Measurements from ENCODE around the gene RGS10.

The RGS10 gene

DNA sequence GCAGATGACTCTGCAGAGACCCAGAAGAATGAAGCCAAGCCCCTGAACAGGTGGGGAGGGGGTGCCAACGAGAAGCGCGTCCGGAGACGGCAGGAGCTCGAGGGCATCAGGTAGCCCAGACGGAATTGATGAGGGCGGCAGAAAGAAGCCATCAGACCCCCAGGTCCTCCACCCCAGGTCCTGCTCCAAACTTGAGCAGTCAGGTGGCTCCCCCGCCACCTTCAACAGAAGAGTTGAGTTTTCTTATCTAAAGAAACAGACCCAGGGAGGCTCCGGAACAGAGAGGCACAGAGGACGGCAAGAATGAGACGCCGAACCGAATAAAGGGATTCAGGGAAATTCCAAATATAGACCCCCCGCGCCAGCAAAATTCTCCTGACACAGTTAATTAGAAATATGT, 22.2 kb downstream of the RGS10 start:
- FAIRE-seq (no peak), DNase-seq (ENCODE audit: insufficient read length, low spot score) (no peak)

DNA sequence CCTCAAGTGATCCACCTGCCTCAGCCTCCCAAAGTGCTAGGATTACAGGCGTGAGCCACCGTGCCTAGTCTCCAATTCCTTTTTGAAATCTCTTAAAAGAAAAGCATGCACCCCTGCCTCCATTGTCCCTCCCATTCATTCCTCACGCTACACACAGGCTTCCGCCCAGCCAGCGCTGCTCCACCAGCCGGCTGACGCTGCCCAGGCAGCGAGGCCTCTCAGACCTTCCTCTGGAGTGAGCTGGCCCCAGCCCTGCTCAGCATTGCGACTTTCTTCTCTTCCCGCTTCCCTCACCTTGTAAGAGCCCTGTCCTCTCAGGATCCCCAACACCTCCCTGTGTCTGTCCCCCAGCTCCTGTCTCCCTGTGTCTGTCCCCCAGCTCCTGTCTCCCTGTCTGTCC, 23.6 kb downstream of the RGS10 start:
- DNase-seq (ENCODE audit: insufficient read length, low spot score): no peak

DNA sequence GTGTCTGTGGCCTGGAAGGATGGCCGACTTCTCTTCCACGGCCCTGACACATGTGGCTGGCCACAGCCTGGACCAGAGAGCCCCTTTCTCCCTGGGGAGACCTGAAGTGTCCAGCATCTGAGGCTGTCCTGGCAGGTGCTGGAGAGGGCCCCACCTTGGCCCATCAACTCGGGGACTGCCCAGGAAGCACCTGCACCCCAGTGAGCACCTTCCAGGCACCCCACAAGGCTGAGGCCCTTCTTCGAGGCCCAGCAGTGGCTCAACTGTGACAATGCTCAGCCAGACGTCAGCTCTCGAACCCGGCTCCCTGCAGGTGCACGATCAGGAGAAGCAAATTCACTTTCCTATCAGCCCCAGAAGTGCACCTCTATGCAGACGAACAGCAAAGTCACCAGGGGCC, 24.3 kb downstream of the RGS10 start:
- DNase-seq (ENCODE audit: insufficient read length, low spot score) (no peak), FAIRE-seq (no peak)

More for the DNA sequence above, 23.6 kb downstream of the RGS10 start:
- FAIRE-seq: no peak

DNA sequence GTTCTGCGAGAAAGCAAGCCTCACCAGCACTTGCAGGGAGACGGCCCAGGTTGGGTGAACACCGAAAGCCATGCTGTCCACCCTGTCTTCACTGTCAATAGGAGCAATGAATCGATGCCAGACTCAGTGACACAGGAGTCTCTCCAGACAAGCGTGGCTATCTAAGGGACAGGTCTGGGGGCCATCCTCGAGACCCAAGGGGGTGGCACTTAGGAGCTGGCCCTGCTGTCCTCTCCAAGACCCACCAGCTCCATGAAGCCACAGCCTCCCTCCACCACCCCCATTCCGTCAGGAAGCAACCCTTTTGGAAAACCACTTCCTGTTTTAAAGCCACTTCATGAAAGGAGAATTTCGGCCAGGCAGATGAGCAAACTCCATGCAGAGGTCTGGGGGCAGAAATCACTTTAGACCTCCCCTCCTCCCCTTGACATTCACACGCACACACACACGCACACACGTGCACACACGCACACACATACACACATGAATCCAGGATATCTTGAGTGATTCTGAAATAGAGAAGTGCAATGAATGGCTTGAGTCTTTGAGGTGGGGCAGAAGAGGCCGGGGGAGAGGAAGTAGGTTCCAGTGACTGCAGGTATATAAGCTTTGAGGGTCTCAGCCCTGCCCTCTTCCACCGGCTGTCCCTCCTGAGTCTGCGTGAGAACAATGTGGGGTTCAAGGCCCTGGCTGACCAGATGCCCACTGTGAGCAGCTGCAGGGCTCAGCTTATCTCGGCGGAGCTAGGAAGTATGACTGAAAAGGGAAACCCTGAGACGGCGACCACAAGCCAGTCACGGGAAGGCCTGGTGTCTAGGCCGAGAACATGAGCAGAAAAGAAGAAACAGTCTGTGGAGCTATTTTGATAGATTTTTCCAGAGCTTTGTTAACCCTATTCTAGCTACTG, 25.0 kb downstream of the RGS10 start:
- no peak for FAIRE-seq
- DNase-seq (ENCODE audit: insufficient read length, low spot score): no peak

DNA sequence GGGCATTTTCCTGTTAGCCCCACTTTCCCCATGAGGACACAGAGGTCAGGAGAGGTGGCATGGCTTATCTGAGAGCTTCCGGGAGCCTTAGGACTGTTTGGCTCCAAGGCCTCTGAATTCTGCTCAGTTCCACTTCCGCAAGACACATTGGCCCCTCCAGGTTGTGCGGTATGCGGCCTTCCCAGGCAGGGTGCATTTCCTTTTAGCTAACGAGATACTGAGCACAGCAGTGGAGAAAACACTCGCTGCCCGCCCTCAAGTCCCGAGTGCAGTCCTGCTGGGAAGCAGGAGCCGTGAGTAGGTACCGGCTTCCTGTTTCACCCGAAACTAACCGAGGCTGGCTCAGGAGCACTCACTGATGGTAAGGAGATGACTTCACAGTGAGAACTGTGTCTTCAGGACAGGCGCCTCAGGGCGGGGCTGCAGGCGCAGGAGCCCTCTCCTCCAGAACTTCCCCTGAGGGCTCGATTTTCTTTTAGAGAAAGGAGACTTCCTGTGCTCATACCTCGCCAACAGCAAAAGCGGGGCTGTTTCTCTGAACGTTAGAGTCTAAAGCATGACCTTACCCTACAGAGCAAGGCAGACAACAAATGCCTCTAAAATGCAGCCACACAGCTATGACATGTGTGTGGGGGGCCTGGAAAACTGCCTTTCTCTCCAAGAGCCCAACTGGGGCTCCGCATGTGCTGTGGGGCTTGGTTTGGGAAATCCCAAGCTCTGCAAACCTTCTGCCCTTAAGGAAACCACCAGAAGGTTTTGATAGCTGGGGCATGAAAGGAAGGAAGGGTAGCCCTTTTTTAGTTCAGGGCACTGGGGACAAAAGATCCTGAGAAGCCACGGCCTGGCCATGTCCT, 25.9 kb downstream of the RGS10 start:
- DNase-seq (ENCODE audit: insufficient read length, low spot score) (no peak), FAIRE-seq (no peak)

DNA sequence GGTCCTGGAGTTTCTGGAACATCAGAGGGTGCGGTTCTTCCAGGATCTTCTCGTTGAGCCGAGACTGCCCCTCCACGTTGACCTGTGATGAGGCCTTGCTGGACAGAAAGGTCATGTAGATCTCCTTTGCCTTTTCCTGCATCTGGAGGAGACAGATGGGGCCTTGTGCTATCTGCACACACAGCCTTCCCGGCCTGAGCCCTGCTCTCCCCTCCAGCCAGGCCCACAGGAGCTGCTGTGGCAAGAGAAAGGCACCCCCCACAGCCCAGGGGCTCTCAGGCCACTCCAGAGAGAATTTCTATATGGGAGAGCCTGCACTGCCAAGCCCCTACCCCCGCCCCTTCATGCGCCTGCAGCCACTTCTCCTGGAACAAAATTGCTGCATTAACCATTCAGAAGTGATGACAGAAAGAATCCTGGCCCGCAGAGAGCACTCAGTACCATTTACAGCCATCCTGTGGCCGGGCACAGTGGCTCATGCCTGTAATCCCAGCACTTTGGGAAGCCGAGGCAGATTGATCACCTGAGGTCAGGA, 26.9 kb downstream of the RGS10 start:
- DNase-seq (ENCODE audit: insufficient read length, low spot score) (no peak), FAIRE-seq (no peak)

DNA sequence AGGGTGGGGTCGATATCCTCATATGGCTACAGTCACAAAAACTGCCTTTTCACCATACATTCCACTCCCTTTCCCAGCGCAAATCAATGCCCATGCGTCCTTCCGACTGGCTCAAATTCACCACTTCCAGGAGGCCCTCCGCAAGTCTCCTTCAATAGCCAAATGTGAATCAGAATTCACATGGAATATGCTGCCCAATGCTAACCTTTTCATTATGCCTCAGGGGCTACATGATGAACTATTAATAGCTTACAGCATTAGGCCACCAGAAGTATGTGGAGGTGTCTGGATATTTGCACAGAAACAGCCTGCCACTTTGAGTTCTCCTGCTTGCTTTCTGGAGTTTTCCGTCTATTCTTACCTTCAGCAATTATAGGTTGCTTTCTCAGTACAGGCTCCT, 27.7 kb downstream of the RGS10 start:
- DNase-seq (ENCODE audit: insufficient read length, low spot score): no peak
- no peak for FAIRE-seq

DNA sequence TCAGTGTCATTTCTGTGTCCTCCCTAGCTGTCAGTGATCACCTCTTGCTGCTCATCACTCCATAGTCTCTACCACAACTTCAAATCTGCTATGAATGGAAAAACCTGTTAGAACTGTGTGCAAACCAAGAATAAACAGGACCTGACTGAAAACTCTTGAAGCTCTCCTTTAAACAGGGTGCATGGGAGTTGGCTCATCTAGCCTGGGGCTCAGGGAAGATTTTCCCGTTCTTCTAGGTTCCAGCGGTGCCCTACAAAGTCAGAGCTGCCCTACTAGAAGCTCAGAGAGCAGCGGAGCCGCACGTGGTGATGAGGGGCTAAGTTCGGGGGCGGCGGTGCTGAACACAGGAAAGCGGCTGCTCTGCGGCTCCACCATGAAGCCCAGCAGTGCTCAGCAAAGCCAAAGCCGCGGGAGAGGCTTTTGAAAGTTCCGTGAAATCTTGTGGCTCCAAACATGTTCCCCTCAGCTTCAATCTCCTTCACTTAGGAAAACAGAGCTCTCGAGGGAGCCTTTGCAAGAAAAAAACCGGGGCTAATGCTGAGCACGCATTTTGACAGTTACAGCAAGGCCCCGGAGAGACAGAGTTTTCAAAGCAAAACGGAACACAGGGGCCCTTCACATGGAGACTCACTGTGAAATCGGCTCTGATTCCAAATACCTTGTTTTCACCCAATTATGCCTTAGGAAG, 30.5 kb downstream of the RGS10 start:
- FAIRE-seq (no peak), DNase-seq (ENCODE audit: insufficient read length, low spot score) (no peak)

DNA sequence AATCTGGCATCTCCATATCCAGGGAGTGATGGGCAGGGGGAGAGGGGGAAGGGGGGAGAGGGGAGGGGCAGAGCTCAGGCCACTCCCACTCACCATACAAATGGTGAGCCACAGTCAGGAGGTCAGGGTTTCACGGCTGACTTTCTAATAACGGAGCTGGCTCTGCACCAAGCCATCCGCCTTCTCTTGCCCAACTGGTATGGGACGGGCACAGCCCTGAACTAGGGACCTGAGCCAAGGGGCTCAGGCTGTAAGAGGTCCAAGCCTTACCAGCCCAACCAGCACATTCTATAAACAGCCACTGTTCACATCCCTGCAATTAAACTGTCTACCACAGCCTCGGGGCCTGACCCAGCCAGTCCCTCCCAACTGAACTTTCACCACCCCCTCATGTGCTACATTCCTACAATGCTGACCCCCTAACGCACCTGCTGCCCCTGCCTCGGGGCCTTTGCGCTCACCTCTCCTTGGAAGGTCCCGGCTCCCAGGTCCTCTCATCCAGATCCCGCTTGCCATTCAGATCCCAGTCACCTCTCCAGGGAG, 32.5 kb downstream of the RGS10 start:
- no peak for FAIRE-seq
- DNase-seq (ENCODE audit: insufficient read length, low spot score): no peak

DNA sequence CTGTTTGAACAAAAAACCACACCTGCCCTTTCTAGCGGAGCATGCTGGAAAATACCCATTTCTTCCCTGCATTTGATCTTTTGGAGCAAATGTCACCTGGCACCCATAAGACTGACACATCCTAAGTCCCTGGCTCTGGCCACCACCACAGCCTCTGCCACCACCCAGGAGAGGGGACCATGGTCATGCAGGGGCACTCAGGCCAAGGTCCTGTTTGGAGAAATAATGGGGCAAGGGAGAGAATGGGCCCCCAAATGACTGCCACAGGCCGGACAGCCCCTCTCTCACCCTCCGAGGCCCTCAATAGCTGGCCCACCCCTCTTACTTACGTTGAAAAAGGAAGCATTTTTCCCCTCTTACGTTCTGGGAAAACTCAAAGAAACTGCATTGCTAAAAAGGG, 35.4 kb downstream of the RGS10 start:
- no peak for DNase-seq (ENCODE audit: insufficient read length, low spot score)
- FAIRE-seq: no peak

DNA sequence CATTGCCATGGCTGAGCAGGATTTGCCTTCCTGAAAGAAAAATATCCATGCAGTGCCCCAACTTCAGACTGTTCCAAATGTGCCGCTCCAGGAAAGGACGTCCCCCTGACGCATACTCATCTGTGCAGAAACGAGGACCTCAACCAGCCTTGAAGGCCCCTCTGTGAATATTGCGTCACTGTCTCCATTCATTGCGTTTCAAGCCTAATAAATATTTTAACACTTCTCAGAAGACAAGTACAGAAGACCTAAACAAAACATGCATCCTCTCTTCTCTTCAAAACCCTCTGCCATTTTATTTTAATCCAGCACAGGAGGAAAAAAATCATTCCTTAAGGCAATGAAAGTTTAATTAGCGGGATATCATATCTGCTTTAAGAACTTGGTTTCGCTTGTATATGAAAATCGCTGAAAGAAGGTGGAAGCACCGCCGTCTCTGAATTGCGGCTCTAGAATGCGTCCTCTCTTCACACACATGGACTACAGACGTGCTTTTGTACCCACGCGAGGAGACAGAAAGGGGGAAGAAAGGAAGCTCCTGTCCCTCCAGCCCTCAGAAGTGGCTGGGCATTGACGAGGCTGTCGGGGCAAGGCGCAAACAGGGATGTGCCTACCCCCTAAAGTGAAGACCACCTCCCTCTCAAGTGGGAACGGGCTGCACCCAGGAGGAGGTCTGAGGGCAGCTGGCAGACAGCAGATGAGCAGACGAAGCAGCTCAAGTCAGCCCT, 36.8 kb downstream of the RGS10 start:
- FAIRE-seq (no peak), DNase-seq (ENCODE audit: insufficient read length, low spot score) (no peak)

DNA sequence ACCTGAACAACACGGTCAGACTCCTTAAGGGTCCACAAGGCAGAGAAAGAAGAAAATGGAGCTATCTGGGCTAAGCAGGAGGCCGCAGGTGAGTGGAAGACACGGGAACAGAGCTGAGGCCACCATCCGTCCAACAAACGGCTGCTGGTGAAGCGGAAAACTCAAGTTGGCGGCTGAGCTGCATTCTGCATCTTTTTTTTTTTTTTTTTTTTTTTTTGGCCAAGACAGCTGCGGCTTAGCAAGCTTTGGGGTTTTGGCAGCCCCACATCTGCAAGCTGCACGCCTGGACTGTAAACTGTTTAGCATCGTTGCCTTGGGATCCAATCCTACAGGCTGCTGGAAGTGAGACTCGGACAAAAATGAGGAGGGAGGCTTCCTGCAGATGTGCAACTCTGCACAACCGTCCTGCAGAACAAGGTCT, 37.4 kb downstream of the RGS10 start:
- FAIRE-seq (no peak), DNase-seq (ENCODE audit: insufficient read length, low spot score) (no peak)

DNA sequence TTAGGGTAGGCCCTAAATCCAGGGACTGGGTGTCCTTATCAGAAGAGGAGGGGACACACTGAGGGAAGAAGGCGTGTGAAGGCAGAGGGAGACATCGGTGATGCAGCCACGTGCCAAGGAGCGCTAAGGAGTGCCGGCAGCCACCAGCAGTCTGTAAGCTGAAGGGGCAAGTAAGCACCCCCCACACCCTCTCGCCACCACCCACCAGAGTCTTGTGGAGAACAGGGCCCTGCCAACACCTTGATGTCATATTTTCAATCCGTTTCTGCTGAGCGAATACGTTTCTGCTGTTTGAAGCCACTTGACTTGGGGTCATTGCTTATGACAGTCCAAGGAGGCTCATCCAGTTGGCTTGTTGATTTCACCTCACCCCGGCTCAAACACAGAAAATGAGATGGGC, 37.9 kb downstream of the RGS10 start:
- no peak for DNase-seq (ENCODE audit: insufficient read length, low spot score)
- FAIRE-seq: no peak

DNA sequence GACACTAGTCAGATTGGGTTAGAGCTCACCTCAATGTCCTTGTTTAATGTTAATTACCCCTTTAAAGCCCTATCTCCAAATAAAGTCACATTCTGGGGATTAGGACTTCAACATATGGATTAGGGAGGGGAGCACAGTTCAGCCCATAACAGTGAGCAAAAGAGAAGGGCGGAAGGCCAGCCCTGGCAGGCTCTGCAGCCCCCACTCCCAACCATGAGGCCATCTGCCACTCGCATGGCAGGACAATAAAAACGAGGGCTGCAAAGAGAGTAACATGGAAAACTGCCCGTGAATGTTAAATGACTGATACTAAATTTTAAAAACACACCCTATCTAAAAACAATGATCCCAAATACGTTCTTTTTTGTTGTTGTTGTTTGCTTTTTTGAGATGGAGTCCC, 38.7 kb downstream of the RGS10 start:
- no peak for FAIRE-seq

DNA sequence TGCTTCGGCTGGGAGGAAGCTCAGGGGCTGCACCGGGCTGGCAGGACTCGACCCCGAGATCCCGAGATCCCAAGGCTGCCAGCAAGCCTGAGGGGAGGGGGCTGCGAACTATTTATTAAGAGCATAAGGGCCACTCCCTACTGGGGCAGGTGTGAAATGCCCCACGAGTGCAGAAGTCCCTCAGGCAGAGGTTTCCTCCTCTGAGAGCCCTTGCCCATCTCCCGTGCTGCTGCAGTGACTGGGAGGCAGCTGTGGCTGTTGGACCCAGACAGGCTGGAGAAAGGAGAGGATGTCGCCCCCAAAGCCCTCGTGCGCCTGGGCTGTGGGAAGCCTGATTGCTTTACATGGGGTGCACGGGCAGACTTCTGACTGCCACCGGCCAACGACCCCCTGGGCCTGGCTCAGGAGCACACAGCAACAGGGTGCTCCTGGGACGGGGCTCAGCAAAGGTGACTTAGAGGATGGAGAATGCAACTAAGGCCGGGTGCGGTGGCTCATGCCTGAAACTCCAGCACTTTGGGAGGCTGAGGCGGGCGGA, 39.8 kb downstream of the RGS10 start:
- no peak for FAIRE-seq

More for the DNA sequence above, 38.7 kb downstream of the RGS10 start:
- no peak for DNase-seq (ENCODE audit: insufficient read length, low spot score)

DNA sequence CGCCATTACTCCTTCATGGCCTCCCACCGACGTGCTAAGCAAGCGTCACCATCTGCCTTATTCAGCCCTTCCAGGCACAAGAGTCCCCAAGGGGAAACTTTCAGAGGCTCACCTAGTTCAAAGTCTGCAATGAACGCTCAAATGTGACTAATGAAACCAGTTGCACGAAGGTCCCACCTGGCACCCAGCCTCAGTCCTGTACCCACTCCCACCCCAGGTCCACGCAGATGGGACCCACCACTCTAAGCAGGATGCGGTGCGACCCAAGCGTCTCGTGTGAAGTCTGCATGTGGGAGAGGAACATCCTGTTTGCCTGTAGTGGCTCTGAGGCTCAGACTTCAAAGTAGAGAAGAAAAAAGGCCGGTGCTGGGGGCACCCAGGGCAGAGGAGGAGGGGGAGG, 40.3 kb downstream of the RGS10 start:
- FAIRE-seq: no peak

More for the DNA sequence above, 39.8 kb downstream of the RGS10 start:
- no peak for DNase-seq (ENCODE audit: insufficient read length, low spot score)

DNA sequence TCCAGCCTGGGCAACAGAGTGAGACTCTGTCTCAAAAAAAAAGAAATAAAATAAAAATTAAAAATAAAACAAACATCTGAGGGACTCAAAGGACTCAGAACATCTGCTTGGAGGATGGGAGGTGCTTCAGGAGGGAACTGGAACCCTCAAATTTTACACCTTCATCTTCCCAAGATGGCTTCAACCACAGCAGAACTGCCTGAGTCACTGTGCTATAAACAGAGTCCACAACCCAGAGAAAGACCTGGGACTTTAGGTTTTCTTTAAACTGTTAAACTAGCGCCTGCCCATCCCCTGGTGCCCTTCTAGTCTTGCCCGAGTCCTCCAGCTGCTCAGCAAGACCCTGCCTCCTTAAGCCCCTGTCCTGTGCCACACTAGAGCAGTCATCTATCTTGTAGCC, 40.8 kb downstream of the RGS10 start:
- no peak for FAIRE-seq
- DNase-seq (ENCODE audit: insufficient read length, low spot score): no peak

More for the DNA sequence above, 40.3 kb downstream of the RGS10 start:
- DNase-seq (ENCODE audit: insufficient read length, low spot score): no peak

DNA sequence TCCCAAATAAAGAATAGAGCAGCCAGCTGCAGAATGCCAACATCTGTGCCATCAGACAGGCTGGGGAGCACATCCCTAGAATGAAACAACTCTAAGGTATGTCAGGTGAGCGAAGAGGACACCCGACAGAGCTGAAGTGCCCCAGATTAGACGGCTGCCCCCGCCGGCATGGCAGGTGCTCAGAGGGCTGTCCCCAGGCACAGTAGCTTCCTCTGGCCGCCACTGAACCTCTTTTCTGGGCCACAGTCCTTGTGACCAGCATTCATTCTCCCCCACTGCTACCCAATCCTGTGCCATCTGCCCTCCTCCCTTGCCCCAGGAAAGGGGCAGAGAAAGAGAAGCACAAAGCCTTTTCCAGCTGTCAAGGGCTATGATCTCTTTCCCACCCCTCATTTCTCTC, 41.7 kb downstream of the RGS10 start:
- DNase-seq (ENCODE audit: insufficient read length, low spot score): no peak
- no peak for FAIRE-seq

DNA sequence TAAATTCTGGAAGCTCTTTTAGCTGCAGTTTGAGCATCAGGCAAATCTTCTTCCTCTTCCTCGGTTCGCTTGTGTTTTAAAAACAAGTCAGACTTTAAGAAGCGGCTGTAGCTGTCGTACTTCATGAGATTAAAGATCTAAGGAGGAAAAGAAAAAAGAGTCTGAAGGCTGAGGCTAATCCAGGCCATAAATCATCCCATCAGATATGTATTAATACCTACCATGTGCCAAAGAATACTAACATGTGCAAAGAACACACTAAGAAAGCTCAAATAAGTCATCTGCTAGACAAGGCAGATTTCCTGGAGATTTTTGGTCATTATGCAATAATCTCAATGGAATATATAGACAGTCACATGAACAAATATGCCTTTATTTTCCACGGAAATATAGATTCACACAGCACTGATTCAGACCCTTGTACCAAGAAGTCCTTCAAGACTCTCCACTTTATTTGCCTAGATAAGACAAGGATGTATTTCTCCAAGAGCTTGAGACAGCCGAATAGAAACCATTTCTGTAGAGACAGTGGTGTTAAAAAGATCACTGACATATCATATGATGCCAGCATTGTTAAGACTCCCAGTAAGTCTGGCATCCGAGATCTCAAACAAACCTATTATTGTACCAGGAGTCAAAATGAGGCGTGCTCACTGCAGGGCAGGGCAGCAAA, 42.3 kb downstream of the RGS10 start:
- no peak for DNase-seq (ENCODE audit: insufficient read length, low spot score)
- no peak for FAIRE-seq

Data from HTR-8/SVneo (cell line).